ENCODE results near the gene SLC14A1. TPM values are rescaled to one million over a fixed set of nuclear protein-coding genes. Genes with fewer than 3 reads are reported as not detected.

SLC14A1 gene
- total and polyA plus RNA-seq, 10 of the 15 experiments (the other 5 are each of a cell fraction or from before 2014, with no cell fraction given), result 0.06 to 0.67 (median 0.10) TPM; not detected in 2

GRCh38 chr18:45678850-45679249 lies 45.1 kb upstream of the SLC14A1 start:
- TF ChIP-seq ZNF24 (IDR thresholded peaks at IDR 0.05), result no peak
- intact Hi-C loops (cut with micrococcal nuclease; ENCODE audit: unreplicated experiment), result no loop called here
- no TSS peak for BruUV-seq (replicated peaks)
- DNase-seq (ENCODE audit: low read depth, low spot score) (no peak), FAIRE-seq (no peak), ATAC-seq (no peak)
- H3K9ac ChIP-seq (ENCODE audit: control insufficient read depth, insufficient read depth, low read length), result no peak overlapping the region
- no peak overlapping the region for H3K4me2 ChIP-seq (ENCODE audit: control insufficient read depth, insufficient read depth)
- H3K4me3 ChIP-seq, result no peak overlapping the region
- H3K4me1 ChIP-seq (ENCODE audit: control insufficient read depth, insufficient read depth, low read length), result no peaks in the 10 kb centered on the region
- no peak overlapping the region for H3K27ac ChIP-seq (ENCODE audit: control insufficient read depth, insufficient read depth)
- H3K36me3 ChIP-seq (ENCODE audit: control insufficient read depth in 2 of 2, insufficient read depth in 2 of 2, low read length in 1 of 2), result no peaks in the 10 kb centered on the region
- ChIA-PET CTCF (interaction anchor here (0.6 to 6.0 kb wide), 3 partner anchors 9 to 1164 kb away, joined by 5 to 33 read pairs (median 5); no protein-coding TSS in a partner anchor), SMC1A (ENCODE audit: uncharacterized antibody, unreplicated experiment) (interaction anchor here (0.6 to 1.6 kb wide), 5 partner anchors 10 to 395 kb away, joined by 3 read pairs; no protein-coding TSS in a partner anchor), RAD21 (ENCODE audit: unreplicated experiment) (interaction anchor here (1.2 kb wide), 1 partner anchor 12 kb away, joined by 5 read pairs; no protein-coding TSS in a partner anchor), POLR2A (no interaction called here)
- H2AFZ ChIP-seq (ENCODE audit: control insufficient read depth, low read depth, low read length), result no peak overlapping the region
- no peaks in the 10 kb centered on the region for H3K27me3 ChIP-seq (replicated peaks in 1 of 2; ENCODE audit: control insufficient read depth in 2 of 2, insufficient read depth in 2 of 2, low read length in 1 of 2)
- H3K79me2 ChIP-seq (ENCODE audit: control insufficient read depth, insufficient read depth, low read length), result no peaks in the 10 kb centered on the region
- WGBS (ENCODE audit: insufficient coverage, insufficient replicate concordance, low lambda C conversion rate, missing lambda C conversion rate), result 36% methylated on average over 1 of the region's 1 CpG
- no peaks in the 10 kb centered on the region for H4K20me1 ChIP-seq (ENCODE audit: control insufficient read depth, insufficient read depth)
- in situ Hi-C loops (cut with MboI), result no loop called here
- H3K9me3 ChIP-seq (replicated peaks; ENCODE audit: control insufficient read depth, insufficient read depth, low read length), result no peaks in the 10 kb centered on the region

- WGBS (ENCODE audit: insufficient coverage, insufficient replicate concordance, low lambda C conversion rate, missing lambda C conversion rate), result 59% methylated on average over 6 of the region's 6 CpGs
- ChIA-PET RAD21 (ENCODE audit: unreplicated experiment) (no interaction called here), CTCF (interaction anchor here (0.8 to 6.0 kb wide), 2 partner anchors 9 to 14 kb away, joined by 3 to 33 read pairs; no protein-coding TSS in a partner anchor), SMC1A (ENCODE audit: uncharacterized antibody, unreplicated experiment) (interaction anchor here (1.5 to 2.6 kb wide), 2 partner anchors 14 to 143 kb away, joined by 3 to 16 read pairs; no protein-coding TSS in a partner anchor), POLR2A (no interaction called here)
- FAIRE-seq, result no peak
- no peak for ATAC-seq
- BruUV-seq (replicated peaks), result no TSS peak
- H4K20me1 ChIP-seq (ENCODE audit: control insufficient read depth, insufficient read depth), result no peaks in the 10 kb centered on the region
- no peak overlapping the region for H3K4me2 ChIP-seq (ENCODE audit: control insufficient read depth, insufficient read depth)
- H3K27ac ChIP-seq (ENCODE audit: control insufficient read depth, insufficient read depth), result no peak overlapping the region
- H3K9ac ChIP-seq (ENCODE audit: control insufficient read depth, insufficient read depth, low read length), result no peak overlapping the region
- no peaks in the 10 kb centered on the region for H3K9me3 ChIP-seq (replicated peaks; ENCODE audit: control insufficient read depth, insufficient read depth, low read length)
- in situ Hi-C loops (cut with MboI), result no loop called here
- TF ChIP-seq POLR2AphosphoS2 (IDR thresholded peaks at IDR 0.05; ENCODE audit: low read depth, low read length) (no peak), POLR2AphosphoS5 (IDR thresholded peaks at IDR 0.05; ENCODE audit: low read length) (no peak), ZNF217 (IDR thresholded peaks at IDR 0.05) (no peak), EED (IDR thresholded peaks at IDR 0.05; ENCODE audit: low read depth) (no peak), TCF12 (IDR thresholded peaks at IDR 0.05; ENCODE audit: low read depth, low read length) (no peak), MXI1 (IDR thresholded peaks at IDR 0.05; ENCODE audit: low read depth, low read length) (no peak), CEBPZ (IDR thresholded peaks at IDR 0.05; ENCODE audit: low read depth, low read length) (no peak), PAX8 (IDR thresholded peaks at IDR 0.05) (no peak)
- H2AFZ ChIP-seq (ENCODE audit: control insufficient read depth, low read depth, low read length), result no peak overlapping the region
- no peak overlapping the region for H3K4me3 ChIP-seq
- no peak for DNase-seq (ENCODE audit: low read depth, low spot score)
- no peaks in the 10 kb centered on the region for H3K4me1 ChIP-seq (ENCODE audit: control insufficient read depth, insufficient read depth, low read length)
- H3K36me3 ChIP-seq (ENCODE audit: control insufficient read depth in 2 of 2, insufficient read depth in 2 of 2, low read length in 1 of 2), result no peaks in the 10 kb centered on the region
- no peaks in the 10 kb centered on the region for H3K27me3 ChIP-seq (replicated peaks in 1 of 2; ENCODE audit: control insufficient read depth in 2 of 2, insufficient read depth in 2 of 2, low read length in 1 of 2)
- no peaks in the 10 kb centered on the region for H3K79me2 ChIP-seq (ENCODE audit: control insufficient read depth, insufficient read depth, low read length)
- intact Hi-C loops (cut with micrococcal nuclease; ENCODE audit: unreplicated experiment), result no loop called here
These were observed 43.8 kb upstream of the SLC14A1 start for GRCh38 chr18:45680066-45680690.
